SK-N-MC (cell line): ENCODE results near the gene RELN.

Source experiments
- EZH2 ChIP-seq: fragments of 200-600 bp; sonication (generic); IDR thresholded peaks from one replicate; pipeline ENCODE4 v1.6.1; 2017; ENCODE audit warnings: antibody characterized with exemption
- FOXP2 ChIP-seq: optimal IDR thresholded peaks from 2 replicates; pipeline ENCODE3; 2011; ENCODE audit warnings: mild to moderate bottlenecking, moderate library complexity; ENCODE audit not compliant: insufficient read depth; ENCODE audit errors: extremely low read length, control extremely low read depth

- TF ChIP-seq EZH2 (no peak), FOXP2 (no peak)
Observed at GRCh38 chr7:103887853-103888602, 101.4 kb downstream of the RELN start.
